ENCODE measurements around the gene SPEF2.

DNA sequence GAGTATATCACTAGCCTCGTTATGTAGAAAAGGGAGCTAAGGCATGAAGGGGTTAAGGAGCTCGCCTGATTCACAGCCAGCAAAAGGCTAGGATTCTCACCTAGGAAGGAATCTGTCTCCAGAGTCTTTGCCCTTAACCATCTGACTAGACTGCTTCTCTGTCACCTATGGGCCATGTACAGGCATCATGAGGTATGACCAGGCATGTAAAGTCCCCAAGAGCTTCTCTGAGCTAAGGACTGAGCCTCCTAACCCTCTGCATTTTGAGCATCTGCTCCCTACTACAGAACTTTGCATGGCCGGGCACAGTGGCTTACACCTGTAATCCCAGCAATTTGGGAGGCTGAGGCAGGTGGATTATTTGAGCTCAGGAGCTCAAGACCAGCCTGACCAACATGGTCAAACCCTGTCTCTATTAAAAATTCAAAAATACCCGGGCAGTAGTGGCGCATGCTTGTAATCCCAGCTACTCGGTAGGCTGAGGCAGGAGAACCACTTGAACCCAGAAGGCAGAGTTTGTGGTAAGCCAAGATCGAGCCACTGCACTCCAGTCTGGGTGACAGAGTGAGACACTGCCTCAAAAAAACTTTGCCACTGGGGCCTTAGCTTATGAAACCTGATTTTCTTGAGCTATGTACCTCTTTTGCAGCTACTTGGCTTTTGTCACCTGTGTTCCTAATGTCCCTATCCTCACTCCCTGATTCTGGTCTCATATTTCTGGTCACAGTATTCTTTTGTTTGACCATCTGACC is 205.9 kb downstream of the SPEF2 start:
- TF ChIP-seq GATA2 (IDR thresholded peaks at IDR 0.05; ENCODE audit: low read depth, low read length) (no peak), GATA3 (IDR thresholded peaks at IDR 0.05; ENCODE audit: low read depth, low read length) (no peak)

Measured in SH-SY5Y (cell line).